SU-DHL-6 (cell line): Measurements from ENCODE around the gene ALG9.

Experiments used
- EZH2phosphoT487 ChIP-seq: fragments of 200-600 bp; sonication (generic), shearing (Covaris generic); conservative IDR thresholded peaks from 2 replicates; pipeline ENCODE4 v1.6.1; 2018; ENCODE audit warnings: mild to moderate bottlenecking, antibody characterized with exemption, low read length, moderate library complexity, mixed read lengths
- TF ChIP-seq, protein P1 (sequence below): fragments of 200-600 bp; sonication (generic); IDR thresholded peaks from one replicate; pipeline ENCODE4 v1.5.1; 2017; ENCODE audit warnings: antibody characterized with exemption, mild to moderate bottlenecking, low read length, moderate library complexity; ENCODE audit not compliant: insufficient read depth, poor library complexity, severe bottlenecking

DNA sequence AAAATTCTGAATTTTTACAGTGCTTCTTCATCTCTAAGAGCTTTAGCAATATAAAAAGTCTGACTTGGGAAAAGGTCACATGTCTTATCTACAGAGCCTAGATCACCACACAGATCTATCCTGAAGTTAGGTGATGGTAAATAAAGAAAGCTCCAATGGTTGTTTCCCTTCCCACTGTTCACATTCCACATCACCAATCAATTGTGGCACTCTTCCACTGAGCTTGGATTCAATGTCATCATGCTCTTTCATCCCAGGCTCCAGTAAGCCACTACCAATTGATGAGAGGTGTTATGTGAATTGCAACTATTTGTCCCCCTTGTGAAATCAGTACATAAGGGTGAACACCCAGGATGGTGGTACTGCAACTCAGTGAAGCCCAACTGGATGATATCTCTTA lies 47.8 kb downstream of the ALG9 start:
- TF ChIP-seq, protein P1, sequence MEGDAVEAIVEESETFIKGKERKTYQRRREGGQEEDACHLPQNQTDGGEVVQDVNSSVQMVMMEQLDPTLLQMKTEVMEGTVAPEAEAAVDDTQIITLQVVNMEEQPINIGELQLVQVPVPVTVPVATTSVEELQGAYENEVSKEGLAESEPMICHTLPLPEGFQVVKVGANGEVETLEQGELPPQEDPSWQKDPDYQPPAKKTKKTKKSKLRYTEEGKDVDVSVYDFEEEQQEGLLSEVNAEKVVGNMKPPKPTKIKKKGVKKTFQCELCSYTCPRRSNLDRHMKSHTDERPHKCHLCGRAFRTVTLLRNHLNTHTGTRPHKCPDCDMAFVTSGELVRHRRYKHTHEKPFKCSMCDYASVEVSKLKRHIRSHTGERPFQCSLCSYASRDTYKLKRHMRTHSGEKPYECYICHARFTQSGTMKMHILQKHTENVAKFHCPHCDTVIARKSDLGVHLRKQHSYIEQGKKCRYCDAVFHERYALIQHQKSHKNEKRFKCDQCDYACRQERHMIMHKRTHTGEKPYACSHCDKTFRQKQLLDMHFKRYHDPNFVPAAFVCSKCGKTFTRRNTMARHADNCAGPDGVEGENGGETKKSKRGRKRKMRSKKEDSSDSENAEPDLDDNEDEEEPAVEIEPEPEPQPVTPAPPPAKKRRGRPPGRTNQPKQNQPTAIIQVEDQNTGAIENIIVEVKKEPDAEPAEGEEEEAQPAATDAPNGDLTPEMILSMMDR: no peak
- no peak for TF ChIP-seq EZH2phosphoT487
